ENCODE results near the gene S100A14. TPM values are rescaled to one million over a fixed set of nuclear protein-coding genes. Genes with fewer than 3 reads are reported as not detected.

Gene S100A14
- polyA plus RNA-seq, 3 donors from 2014 or later = not detected

- Mint-ChIP-seq H3K27me3 (ENCODE audit: low read depth in 3 of 3) (peaks cover 4 to 14% (median 11%) of the 10 kb centered on the region in 3 donors), H3K9me3 (no peaks in the 10 kb centered on the region), H3K4me3 (peak overlapping the region; percentile 98 to 100 (median 99)), H3K36me3 (peaks cover 10 to 11% (median 11%) of the 10 kb centered on the region in 3 donors), H3K27ac (peak overlapping the region; percentile 99 to 100 (median 100)), H3K4me1 (peaks cover 36 to 48% of the 10 kb centered on the region in 2 donors)
- no peak for DNase-seq
These were observed 17.1 kb upstream of the S100A14 start for GRCh38 chr1:153633161-153633753.

GRCh38 chr1:153631047-153632022, 15.2 kb upstream of the S100A14 start:
- Mint-ChIP-seq H3K36me3 (no peaks in the 10 kb centered on the region), H3K9me3 (no peaks in the 10 kb centered on the region), H3K4me1 (peaks cover 30 to 46% of the 10 kb centered on the region in 2 donors), H3K4me3 (no peak overlapping the region), H3K27me3 (ENCODE audit: low read depth in 3 of 3) (peaks cover 4 to 14% (median 13%) of the 10 kb centered on the region in 3 donors), H3K27ac (peak overlapping the region in 1 of 6 donors; percentile 61)
- no peak for DNase-seq

- H3K27ac Mint-ChIP-seq = no peak overlapping the region
- no peaks in the 10 kb centered on the region for H3K9me3 Mint-ChIP-seq
- no peak overlapping the region for H3K4me3 Mint-ChIP-seq
- H3K27me3 Mint-ChIP-seq (ENCODE audit: low read depth in 3 of 3) = peaks cover 4 to 16% (median 13%) of the 10 kb centered on the region in 3 donors
- DNase-seq = no peak
- H3K4me1 Mint-ChIP-seq = peaks cover 23 to 44% of the 10 kb centered on the region in 2 donors
- H3K36me3 Mint-ChIP-seq = no peaks in the 10 kb centered on the region
These were observed 14.3 kb upstream of the S100A14 start for GRCh38 chr1:153630384-153630783.

GRCh38 chr1:153629971-153630370, 13.8 kb upstream of the S100A14 start:
- Mint-ChIP-seq H3K27me3 (ENCODE audit: low read depth in 3 of 3) (peaks cover 4 to 16% (median 13%) of the 10 kb centered on the region in 3 donors), H3K4me1 (peaks cover 21 to 40% of the 10 kb centered on the region in 2 donors), H3K27ac (no peak overlapping the region)

GRCh38 chr1:153629343-153629665, 13.2 kb upstream of the S100A14 start:
- Mint-ChIP-seq H3K9me3 (no peaks in the 10 kb centered on the region), H3K4me3 (no peak overlapping the region), H3K27ac (no peak overlapping the region), H3K27me3 (ENCODE audit: low read depth in 3 of 3) (peaks cover 4 to 13% (median 13%) of the 10 kb centered on the region in 3 donors), H3K36me3 (peaks cover 0 to under 1% (median 0%) of the 10 kb centered on the region in 3 donors), H3K4me1 (peaks cover 16 to 34% of the 10 kb centered on the region in 2 donors)
- no peak for DNase-seq

More at GRCh38 chr1:153629971-153630370, 13.8 kb upstream of the S100A14 start:
- no peak for DNase-seq
- Mint-ChIP-seq H3K9me3 (no peaks in the 10 kb centered on the region), H3K36me3 (no peaks in the 10 kb centered on the region), H3K4me3 (no peak overlapping the region)

GRCh38 chr1:153628638-153629342, 12.7 kb upstream of the S100A14 start:
- Mint-ChIP-seq H3K4me3 (no peak overlapping the region), H3K27ac (no peak overlapping the region), H3K9me3 (no peaks in the 10 kb centered on the region), H3K4me1 (peaks cover 13 to 29% of the 10 kb centered on the region in 2 donors), H3K27me3 (ENCODE audit: low read depth in 3 of 3) (peaks cover 1 to 10% (median 8%) of the 10 kb centered on the region in 3 donors), H3K36me3 (peaks cover 0 to 6% (median 0%) of the 10 kb centered on the region in 3 donors)
- no peak for DNase-seq

- DNase-seq = no peak
- peak within 1 kb of the TSS in 2 of 5 donors; percentile 42 to 69 for H3K4me3 Mint-ChIP-seq
- H3K9me3 Mint-ChIP-seq = no peaks in the 10 kb centered on the region
- peaks cover 0 to 8% (median 0%) of the 10 kb centered on the region in 3 donors for H3K36me3 Mint-ChIP-seq
- H3K27ac Mint-ChIP-seq = peak within 1 kb of the TSS in 1 of 6 donors; percentile 49
- H3K27me3 Mint-ChIP-seq (ENCODE audit: low read depth in 3 of 3) = peaks cover 0 to 6% (median 5%) of the 10 kb centered on the region in 3 donors
- H3K4me1 Mint-ChIP-seq = peaks cover 6 to 21% of the 10 kb centered on the region in 2 donors
These were observed 11.8 kb upstream of the S100A14 start, which contains the start of gene S100A1 for GRCh38 chr1:153627715-153628626. TSS of gene S100A1 (plus strand) at chr1:153628434. CDS start at chr1:153630522, 2,088 bp downstream.

- H3K36me3 Mint-ChIP-seq = peaks cover 0 to 8% (median 0%) of the 10 kb centered on the region in 3 donors
- peaks cover 0 to 9% (median 5%) of the 10 kb centered on the region in 3 donors for H3K27me3 Mint-ChIP-seq (ENCODE audit: low read depth in 3 of 3)
- DNase-seq = peak in 1 of 3 donors; percentile 36
- H3K9me3 Mint-ChIP-seq = no peaks in the 10 kb centered on the region
- peaks cover 6 to 19% of the 10 kb centered on the region in 2 donors for H3K4me1 Mint-ChIP-seq
- H3K4me3 Mint-ChIP-seq = peak within 1 kb of the TSS in 3 of 5 donors; percentile 28 to 69 (median 42)
- H3K27ac Mint-ChIP-seq = peak within 1 kb of the TSS in 1 of 6 donors; percentile 49
These were observed 11.0 kb upstream of the S100A14 start, which contains the start of gene S100A13 for GRCh38 chr1:153626904-153627714. TSS of gene S100A13 (minus strand) at chr1:153627505. CDS start at chr1:153626472, 1,033 bp downstream.

GRCh38 chr1:153626477-153626903, 10.4 kb upstream of the S100A14 start:
- Mint-ChIP-seq H3K9me3 (no peaks in the 10 kb centered on the region), H3K4me3 (peak overlapping the region in 1 of 5 donors; percentile 69), H3K27me3 (ENCODE audit: low read depth in 3 of 3) (peaks cover 0 to 9% (median 5%) of the 10 kb centered on the region in 3 donors), H3K36me3 (peaks cover 0 to 8% (median 0%) of the 10 kb centered on the region in 3 donors), H3K4me1 (peaks cover 6 to 19% of the 10 kb centered on the region in 2 donors), H3K27ac (peak overlapping the region in 1 of 6 donors; percentile 49)
- no peak for DNase-seq

GRCh38 chr1:153624965-153625611, 9.0 kb upstream of the S100A14 start:
- no peak overlapping the region for H3K4me3 Mint-ChIP-seq
- peaks cover 6 to 19% of the 10 kb centered on the region in 2 donors for H3K4me1 Mint-ChIP-seq
- no peak overlapping the region for H3K27ac Mint-ChIP-seq
- H3K9me3 Mint-ChIP-seq = no peaks in the 10 kb centered on the region
- DNase-seq = no peak
- H3K27me3 Mint-ChIP-seq (ENCODE audit: low read depth in 3 of 3) = peaks cover 0 to 10% (median 5%) of the 10 kb centered on the region in 3 donors
- peaks cover 0 to 8% (median 0%) of the 10 kb centered on the region in 3 donors for H3K36me3 Mint-ChIP-seq

- no peak for DNase-seq
- H3K4me1 Mint-ChIP-seq = peaks cover 6 to 19% of the 10 kb centered on the region in 2 donors
- peaks cover 0 to 8% (median 0%) of the 10 kb centered on the region in 3 donors for H3K36me3 Mint-ChIP-seq
- H3K4me3 Mint-ChIP-seq = no peak overlapping the region
- H3K27ac Mint-ChIP-seq = no peak overlapping the region
- no peaks in the 10 kb centered on the region for H3K9me3 Mint-ChIP-seq
- H3K27me3 Mint-ChIP-seq (ENCODE audit: low read depth in 3 of 3) = peaks cover 0 to 6% (median 4%) of the 10 kb centered on the region in 3 donors
These were observed 7.0 kb upstream of the S100A14 start for GRCh38 chr1:153623101-153623500.

Measured in immature natural killer cell (primary cell).